ENCODE measurements around the gene TNFRSF14. TPM values are rescaled to one million over a fixed set of nuclear protein-coding genes. Genes with fewer than 3 reads are reported as not detected.
A peak's percentile ranks its signal among the peaks of the same experiment; 100 is the strongest.

TNFRSF14 gene
- total RNA-seq, 4 donors from 2014 or later, result 64.9 to 105 (median 91.1) TPM

- no peak overlapping the region for H3K4me3 ChIP-seq
- H3K27me3 ChIP-seq, result peaks cover 0 to 14% of the 10 kb centered on the region in 2 donors
- WGBS, 2 donors, result 82 to 86% methylated on average over 5 of the region's 5 CpGs
- TF ChIP-seq EP300 (IDR thresholded peaks at IDR 0.05) (no peak), POLR2A (IDR thresholded peaks at IDR 0.05) (no peak), CTCF (IDR thresholded peaks at IDR 0.05) (no peak)
- no peaks in the 10 kb centered on the region for H3K9me3 ChIP-seq
- no peak overlapping the region for H3K27ac ChIP-seq
- no peak for DNase-seq (ENCODE audit: low spot score in 2 of 2)
- peaks cover 0 to 27% (median 0%) of the 10 kb centered on the region in 3 donors for H3K36me3 ChIP-seq
- peaks cover 0 to 33% (median 9%) of the 10 kb centered on the region in 4 donors for H3K4me1 ChIP-seq
Observed at GRCh38 chr1:2591233-2591580, 35.0 kb downstream of the TNFRSF14 start.

GRCh38 chr1:2591581-2592261 is 35.5 kb downstream of the TNFRSF14 start:
- peaks cover 0 to 14% of the 10 kb centered on the region in 2 donors for H3K27me3 ChIP-seq
- TF ChIP-seq POLR2A (IDR thresholded peaks at IDR 0.05), result no peak
- TF ChIP-seq EP300 (IDR thresholded peaks at IDR 0.05), result no peak
- TF ChIP-seq CTCF (IDR thresholded peaks at IDR 0.05), result no peak
- H3K9me3 ChIP-seq, result no peaks in the 10 kb centered on the region
- WGBS, 2 donors, result 89 to 92% methylated on average over 10 to 12 of the region's 12 CpGs
- no peak overlapping the region for H3K4me3 ChIP-seq
- DNase-seq (ENCODE audit: low spot score in 2 of 2), result no peak
- H3K4me1 ChIP-seq, result peaks cover 0 to 33% (median 9%) of the 10 kb centered on the region in 4 donors
- H3K27ac ChIP-seq, result no peak overlapping the region
- peaks cover 0 to 27% (median 0%) of the 10 kb centered on the region in 3 donors for H3K36me3 ChIP-seq

GRCh38 chr1:2592672-2593071 is 36.5 kb downstream of the TNFRSF14 start:
- H3K27ac ChIP-seq, result peak overlapping the region in 1 of 4 donors; percentile 34
- H3K27me3 ChIP-seq, result peaks cover 0 to 14% of the 10 kb centered on the region in 2 donors
- TF ChIP-seq POLR2A (IDR thresholded peaks at IDR 0.05) (no peak), EP300 (IDR thresholded peaks at IDR 0.05) (no peak), CTCF (IDR thresholded peaks at IDR 0.05) (no peak)
- peaks cover 0 to 27% (median 0%) of the 10 kb centered on the region in 3 donors for H3K36me3 ChIP-seq
- WGBS, 2 donors, result 59 to 66% methylated on average over 10 to 15 of the region's 15 CpGs
- no peak overlapping the region for H3K4me3 ChIP-seq
- DNase-seq (ENCODE audit: low spot score in 2 of 2), result no peak
- H3K9me3 ChIP-seq, result peaks cover 0 to 3% (median 0%) of the 10 kb centered on the region in 4 donors
- peaks cover 0 to 25% (median 4%) of the 10 kb centered on the region in 4 donors for H3K4me1 ChIP-seq

GRCh38 chr1:2593251-2593878 is 37.2 kb downstream of the TNFRSF14 start:
- TF ChIP-seq POLR2A (IDR thresholded peaks at IDR 0.05), result no peak
- no peak for TF ChIP-seq CTCF (IDR thresholded peaks at IDR 0.05)
- TF ChIP-seq EP300 (IDR thresholded peaks at IDR 0.05), result no peak
- Histone ChIP-seq H3K9me3 (peaks cover 0 to 10% (median 0%) of the 10 kb centered on the region in 4 donors), H3K36me3 (peaks cover 0 to 26% (median 0%) of the 10 kb centered on the region in 3 donors), H3K27ac (no peak overlapping the region), H3K27me3 (peaks cover 0 to 14% of the 10 kb centered on the region in 2 donors), H3K4me1 (peaks cover 0 to 18% (median 0%) of the 10 kb centered on the region in 4 donors), H3K4me3 (peak overlapping the region in 1 of 4 donors; percentile 40)
- 61 to 76% methylated on average over 10 to 26 of the region's 26 CpGs for WGBS, 2 donors
- DNase-seq (ENCODE audit: low spot score in 2 of 2), result peak in 1 of 2 donors; percentile 6
